OCI-LY3 (cell line): Measurements from ENCODE around the gene PABPC1L.

Experiments
- H2AFZ ChIP-seq: fragments of 200-600, 300-600 bp; shearing (Covaris generic); 2 replicates; pipeline ENCODE4 v1.6.0; 2014; ENCODE audit warnings: antibody characterized with exemption, low read depth, low read length
- H3K27ac ChIP-seq: fragments of 200-600, 300-600 bp; sonication (generic); 2 replicates; pipeline ENCODE4 v1.5.1; 2014; ENCODE audit warnings: mild to moderate bottlenecking, low read length, moderate library complexity, mixed read lengths
- H3K27me3 ChIP-seq: fragments of 200-600, 300-600 bp; sonication (generic); 2 replicates; pipeline ENCODE4 v1.6.1; 2014; ENCODE audit warnings: low read depth, low read length, mixed read lengths
- H3K36me3 ChIP-seq: fragments of 200-600, 300-600 bp; sonication (generic); replicated peaks from 2 replicates; pipeline ENCODE3; 2014; ENCODE audit warnings: low read depth, low read length, mixed read lengths
- H3K4me1 ChIP-seq: fragments of 300-600, 200-600 bp; sonication (generic); 2 replicates; pipeline ENCODE4 v1.6.1; 2014; ENCODE audit warnings: low read length, mixed read lengths
- H3K4me2 ChIP-seq: fragments of 200-600, 300-600 bp; sonication (generic); 2 replicates; pipeline ENCODE4 v1.6.1; 2014; ENCODE audit warnings: low read length, mixed read lengths
- H3K4me3 ChIP-seq: fragments of 300-600, 200-600 bp; sonication (generic); 2 replicates; pipeline ENCODE4 v1.5.1; 2014; ENCODE audit warnings: antibody characterized with exemption, mild to moderate bottlenecking, low read length, moderate library complexity
- H3K79me2 ChIP-seq: fragments of 300-600, 200-600 bp; shearing (Covaris generic); 2 replicates; pipeline ENCODE4 v1.6.1; 2014; ENCODE audit warnings: mild to moderate bottlenecking, low read length, mixed read lengths
- H3K9ac ChIP-seq: fragments of 300-600, 200-600 bp; shearing (Covaris generic); 2 replicates; pipeline ENCODE4 v1.6.0; 2014; ENCODE audit warnings: mild to moderate bottlenecking, low read length, moderate library complexity
- H3K9me3 ChIP-seq: fragments of 200-600, 300-600 bp; shearing (Covaris generic); 2 replicates; pipeline ENCODE4 v1.6.1; 2014; ENCODE audit warnings: low read length, mixed read lengths; ENCODE audit not compliant: insufficient read depth
- H4K20me1 ChIP-seq: fragments of 200-600, 300-600 bp; sonication (generic); 2 replicates; pipeline ENCODE4 v1.6.1; 2016; ENCODE audit warnings: low read length, mixed read lengths; ENCODE audit not compliant: insufficient read depth
- CTCF ChIP-seq: fragments of 200-600, 300-600 bp; sonication (generic); IDR thresholded peaks from 2 replicates; pipeline ENCODE4 v1.5.1; 2014; ENCODE audit warnings: antibody characterized with exemption, low read length, low read depth
- EZH2phosphoT487 ChIP-seq: fragments of 200-600 bp; shearing (Covaris generic); IDR thresholded peaks from 2 replicates; pipeline ENCODE4 v1.6.1; 2018; ENCODE audit warnings: antibody characterized with exemption, mixed run types, low read depth

The PABPC1L gene

DNA sequence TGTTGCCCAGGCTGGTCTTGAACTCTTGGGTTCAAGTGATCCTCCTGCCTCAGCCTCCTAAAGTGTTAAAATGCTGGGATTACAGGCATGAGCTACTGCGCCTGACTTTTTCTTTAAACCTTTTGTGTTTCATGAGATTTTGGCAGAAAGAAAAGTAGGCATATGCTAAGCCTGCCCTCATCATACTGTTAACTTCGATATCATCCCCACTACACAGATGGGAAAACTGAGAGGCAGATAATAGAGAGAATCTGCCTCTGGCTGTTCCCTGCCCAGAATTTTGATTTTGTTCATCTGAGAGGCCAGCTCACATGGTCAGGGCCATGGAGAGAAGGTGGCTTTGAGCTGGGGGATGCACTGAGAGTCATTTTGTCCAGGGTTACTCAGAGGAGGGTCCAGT, 7.5 kb downstream of the PABPC1L start:
- H3K27ac ChIP-seq: no peak overlapping the region
- peaks cover 20% of the 10 kb centered on the region for H3K36me3 ChIP-seq
- no peak for TF ChIP-seq EZH2phosphoT487
- TF ChIP-seq CTCF: no peak
- H3K4me2 ChIP-seq: no peak overlapping the region
- H3K9ac ChIP-seq: no peak overlapping the region
- H2AFZ ChIP-seq: no peak overlapping the region
- no peaks in the 10 kb centered on the region for H3K79me2 ChIP-seq
- no peaks in the 10 kb centered on the region for H3K27me3 ChIP-seq
- H3K4me3 ChIP-seq: no peak overlapping the region
- H3K4me1 ChIP-seq: no peaks in the 10 kb centered on the region
- no peaks in the 10 kb centered on the region for H3K9me3 ChIP-seq
- no peaks in the 10 kb centered on the region; the same call in 1 of the 2 replicates for H4K20me1 ChIP-seq

- no peak overlapping the region for H3K9ac ChIP-seq
- no peaks in the 10 kb centered on the region for H3K9me3 ChIP-seq
- H3K4me3 ChIP-seq: no peak overlapping the region
- H4K20me1 ChIP-seq: no peaks in the 10 kb centered on the region
- TF ChIP-seq EZH2phosphoT487 (no peak), CTCF (no peak)
- no peak overlapping the region for H2AFZ ChIP-seq
- H3K27ac ChIP-seq: no peak overlapping the region
- H3K27me3 ChIP-seq: no peaks in the 10 kb centered on the region
- H3K36me3 ChIP-seq: peaks cover 15% of the 10 kb centered on the region
- H3K4me2 ChIP-seq: no peak overlapping the region
- H3K79me2 ChIP-seq: no peaks in the 10 kb centered on the region
- no peaks in the 10 kb centered on the region for H3K4me1 ChIP-seq
Measured at GRCh38 chr20:44918342-44918741, 8.5 kb downstream of the PABPC1L start.

GRCh38 chr20:44918761-44919160, 8.9 kb downstream of the PABPC1L start:
- H3K4me3 ChIP-seq: no peak overlapping the region
- no peaks in the 10 kb centered on the region for H3K9me3 ChIP-seq
- no peak for TF ChIP-seq CTCF
- TF ChIP-seq EZH2phosphoT487: no peak
- H3K79me2 ChIP-seq: no peaks in the 10 kb centered on the region
- H3K4me1 ChIP-seq: no peaks in the 10 kb centered on the region
- H3K36me3 ChIP-seq: peaks cover 12% of the 10 kb centered on the region
- no peak overlapping the region for H3K27ac ChIP-seq
- H3K9ac ChIP-seq: no peak overlapping the region
- no peaks in the 10 kb centered on the region for H3K27me3 ChIP-seq
- no peak overlapping the region for H2AFZ ChIP-seq
- no peaks in the 10 kb centered on the region for H4K20me1 ChIP-seq
- no peak overlapping the region for H3K4me2 ChIP-seq

DNA sequence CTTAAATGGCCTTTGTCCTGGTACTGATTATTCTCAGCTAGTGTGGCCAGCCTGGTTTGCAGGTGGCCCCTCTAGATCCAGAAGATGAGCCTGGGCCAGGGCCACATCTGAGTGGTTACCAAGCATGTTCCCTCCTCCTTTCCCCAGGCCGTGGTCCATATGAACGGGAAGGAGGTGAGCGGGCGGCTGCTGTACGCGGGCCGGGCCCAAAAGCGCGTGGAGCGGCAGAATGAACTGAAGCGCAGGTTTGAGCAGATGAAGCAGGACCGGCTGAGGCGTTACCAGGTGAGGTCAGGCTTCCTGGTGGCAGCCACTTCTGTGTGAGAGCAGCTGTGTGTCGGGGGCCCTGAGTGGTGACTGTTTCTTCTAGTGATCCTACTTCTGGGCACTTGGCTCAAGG, 11.6 kb downstream of the PABPC1L start:
- Histone ChIP-seq H3K36me3 (peaks cover 13% of the 10 kb centered on the region), H3K4me1 (no peaks in the 10 kb centered on the region), H3K4me3 (no peak overlapping the region), H3K79me2 (no peaks in the 10 kb centered on the region), H3K9ac (no peak overlapping the region), H3K4me2 (no peak overlapping the region), H2AFZ (no peak overlapping the region), H4K20me1 (no peaks in the 10 kb centered on the region), H3K9me3 (no peaks in the 10 kb centered on the region), H3K27me3 (no peaks in the 10 kb centered on the region), H3K27ac (no peak overlapping the region)
- TF ChIP-seq EZH2phosphoT487 (no peak), CTCF (no peak)
